Activated gamma-delta T cell treated with Interleukin-2 at 50 U/mL for 16 hours (primary cell): ENCODE data around the gene SPAG9.

Experiments
- DNase-seq: peaks from one replicate; pipeline ENCODE4 v3.0.0-alpha.2; 2020

SPAG9 gene

DNA sequence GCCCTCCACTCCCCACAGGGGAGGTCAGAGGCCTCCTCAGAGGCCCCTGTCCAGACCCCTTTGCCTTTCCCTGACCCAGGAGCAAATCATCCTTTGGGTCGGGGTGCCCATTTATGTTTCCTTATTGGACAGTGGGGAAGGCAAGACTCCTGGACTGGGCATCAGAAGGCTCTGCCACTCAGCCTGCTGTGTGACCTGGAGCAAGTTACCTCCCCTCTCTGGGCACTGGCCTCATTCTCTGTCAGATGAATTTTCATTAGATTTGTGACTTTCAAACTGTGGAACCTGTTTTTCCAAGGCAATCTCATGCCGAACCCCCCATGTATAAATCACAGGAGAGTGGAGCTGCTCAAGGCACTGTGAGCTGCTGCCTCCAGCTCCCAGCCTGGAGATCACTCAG, 207.5 kb downstream of the SPAG9 start:
- no peak for DNase-seq
